GM12801 (cell line): ENCODE data around the gene SH3RF2.

ENCODE experiments used
- TF ChIP-seq, protein P1 (sequence below): IDR thresholded peaks from one replicate; pipeline ENCODE4 v1.5.1; 2011; ENCODE audit warnings: control low read depth; ENCODE audit not compliant: insufficient read length; ENCODE audit errors: extremely low read depth

SH3RF2 gene

GRCh38 chr5:145903867-145904266 is 32.5 kb upstream of the SH3RF2 start:
- TF ChIP-seq, protein P1, sequence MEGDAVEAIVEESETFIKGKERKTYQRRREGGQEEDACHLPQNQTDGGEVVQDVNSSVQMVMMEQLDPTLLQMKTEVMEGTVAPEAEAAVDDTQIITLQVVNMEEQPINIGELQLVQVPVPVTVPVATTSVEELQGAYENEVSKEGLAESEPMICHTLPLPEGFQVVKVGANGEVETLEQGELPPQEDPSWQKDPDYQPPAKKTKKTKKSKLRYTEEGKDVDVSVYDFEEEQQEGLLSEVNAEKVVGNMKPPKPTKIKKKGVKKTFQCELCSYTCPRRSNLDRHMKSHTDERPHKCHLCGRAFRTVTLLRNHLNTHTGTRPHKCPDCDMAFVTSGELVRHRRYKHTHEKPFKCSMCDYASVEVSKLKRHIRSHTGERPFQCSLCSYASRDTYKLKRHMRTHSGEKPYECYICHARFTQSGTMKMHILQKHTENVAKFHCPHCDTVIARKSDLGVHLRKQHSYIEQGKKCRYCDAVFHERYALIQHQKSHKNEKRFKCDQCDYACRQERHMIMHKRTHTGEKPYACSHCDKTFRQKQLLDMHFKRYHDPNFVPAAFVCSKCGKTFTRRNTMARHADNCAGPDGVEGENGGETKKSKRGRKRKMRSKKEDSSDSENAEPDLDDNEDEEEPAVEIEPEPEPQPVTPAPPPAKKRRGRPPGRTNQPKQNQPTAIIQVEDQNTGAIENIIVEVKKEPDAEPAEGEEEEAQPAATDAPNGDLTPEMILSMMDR, result no peak

GRCh38 chr5:145904743-145905142 is 31.6 kb upstream of the SH3RF2 start:
- TF ChIP-seq, protein P1, result no peak

DNA sequence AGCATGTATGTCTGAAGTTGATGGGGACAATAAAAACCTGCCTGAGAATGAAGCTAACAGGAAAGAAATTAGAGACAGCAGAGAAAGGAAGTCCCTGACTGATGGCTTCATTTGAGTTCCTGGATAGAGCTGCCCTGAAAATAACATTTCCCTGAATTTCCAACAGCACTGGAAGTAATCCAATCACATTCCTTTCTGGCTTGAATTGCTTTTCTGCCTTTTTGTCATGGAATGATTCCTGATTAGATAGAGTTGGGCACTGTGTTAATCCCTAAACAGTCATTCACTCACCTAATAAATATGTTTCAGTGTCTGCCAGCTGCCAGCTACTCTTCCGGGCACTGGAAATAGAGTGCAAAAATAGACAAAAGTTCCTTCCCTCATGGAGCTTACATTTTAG is 30.0 kb upstream of the SH3RF2 start:
- TF ChIP-seq, protein P1, result no peak

GRCh38 chr5:145908206-145908960 is 28.0 kb upstream of the SH3RF2 start:
- TF ChIP-seq, protein P1, result no peak

- TF ChIP-seq, protein P1, result no peak
Measured at GRCh38 chr5:145911164-145911563, 25.2 kb upstream of the SH3RF2 start.

- TF ChIP-seq, protein P1, result no peak
Measured at GRCh38 chr5:145912019-145912418, 24.4 kb upstream of the SH3RF2 start.

- TF ChIP-seq, protein P1, result no peak
Measured at GRCh38 chr5:145912594-145912993, 23.8 kb upstream of the SH3RF2 start.

DNA sequence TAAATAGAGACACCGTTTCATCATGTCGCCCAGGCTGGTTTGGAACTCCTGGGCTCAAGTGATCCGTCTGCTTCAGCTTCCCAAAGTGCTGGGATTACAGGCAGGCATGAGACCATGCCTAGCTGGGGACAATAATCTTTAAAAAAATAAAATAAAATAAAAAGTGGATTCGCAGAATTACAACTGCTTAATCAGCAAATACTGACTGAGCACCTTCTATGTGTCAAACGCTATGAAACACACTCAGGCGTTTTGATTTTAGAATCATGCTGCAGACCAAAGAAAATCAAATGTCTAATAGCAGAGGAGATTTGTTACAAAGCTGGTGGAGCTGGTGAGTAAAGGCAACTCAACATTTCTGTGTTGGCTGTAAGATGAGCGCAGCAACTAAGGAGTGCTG is 22.7 kb upstream of the SH3RF2 start:
- TF ChIP-seq, protein P1, result no peak
